NCI-H2029 treated with DMSO at 0.1 percent for 48 hours (cell line): ENCODE measurements around the gene SLCO1C1.

Experiments
- DNase-seq: peaks from one replicate; lab custom pipeline; 2025; lab: John Stamatoyannopoulos, UW

The SLCO1C1 gene

DNA sequence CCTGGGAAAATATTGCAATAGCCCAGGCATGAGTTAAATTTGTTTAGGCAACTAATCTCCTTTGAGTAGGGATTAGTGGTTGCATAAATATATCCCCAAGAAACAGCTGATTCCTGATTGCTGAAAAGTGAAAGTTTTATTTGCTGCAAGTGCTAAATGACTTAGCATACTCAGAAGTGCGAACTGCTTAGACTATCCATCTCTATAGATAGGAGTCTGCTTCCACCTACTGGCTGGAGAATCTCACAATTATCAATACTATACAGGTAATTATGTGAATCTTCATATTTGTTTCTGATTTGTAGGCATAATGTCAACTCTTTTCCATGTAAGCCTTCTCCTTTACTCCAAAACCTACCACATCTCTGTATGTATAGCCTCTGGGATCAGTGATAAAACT is 103.4 kb downstream of the SLCO1C1 start:
- DNase-seq = no peak

DNA sequence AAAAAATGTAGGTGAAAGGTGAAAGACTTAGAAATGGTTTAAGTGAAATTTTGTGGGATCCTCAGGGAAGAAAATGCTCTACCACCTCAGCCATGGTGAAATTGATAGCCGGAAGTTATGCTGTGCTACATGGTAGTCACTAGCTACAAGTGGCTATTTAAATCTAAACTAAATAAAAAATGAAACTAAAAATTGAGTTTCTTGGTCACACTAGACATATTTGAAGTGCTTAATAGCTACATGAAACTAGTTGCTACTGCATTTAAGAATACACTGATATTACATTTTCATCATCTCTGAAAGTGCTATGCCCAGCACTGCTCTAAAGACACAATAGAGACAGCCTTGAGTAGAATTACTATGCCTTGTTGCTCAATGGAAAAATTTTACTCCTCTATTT is 105.0 kb downstream of the SLCO1C1 start:
- DNase-seq = no peak

DNA sequence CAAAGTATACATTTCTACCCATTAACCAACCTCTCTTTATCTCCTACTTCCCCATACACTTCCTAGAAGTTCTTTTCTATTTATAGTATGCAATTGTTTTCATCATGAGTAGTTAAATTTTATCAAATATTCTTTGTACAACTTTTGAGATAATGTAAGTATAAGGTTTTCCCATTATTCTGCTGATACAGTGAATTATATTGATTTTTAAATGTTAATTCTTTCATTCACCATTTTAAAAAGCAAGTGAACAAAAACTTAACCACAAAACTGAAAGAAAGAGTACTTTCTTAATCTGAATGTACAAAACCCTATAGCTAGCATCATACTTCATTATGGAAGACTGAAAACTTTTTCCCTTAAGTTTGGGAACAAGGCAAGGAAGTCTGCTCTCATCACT is 105.9 kb downstream of the SLCO1C1 start:
- no peak for DNase-seq
